Loucy (cell line): ENCODE measurements around the gene SEC11A.

ENCODE experiments used
- H2AFZ ChIP-seq: fragments of 200-600 bp; sonication (generic); 2 replicates; pipeline ENCODE4 v1.6.0; 2016; ENCODE audit warnings: antibody characterized with exemption, mild to moderate bottlenecking, low read length, moderate library complexity
- H3F3A ChIP-seq: fragments of 200-600 bp; 2 replicates; pipeline ENCODE4 v1.6.0; 2016; ENCODE audit warnings: antibody characterized with exemption, low read depth, mild to moderate bottlenecking
- H3K27me3 ChIP-seq: fragments of 200-600 bp; sonication (generic); 2 replicates; pipeline ENCODE4 v1.6.1; 2014; ENCODE audit warnings: low read length, mild to moderate bottlenecking; ENCODE audit not compliant: insufficient read depth, poor library complexity, severe bottlenecking
- H3K36me3 ChIP-seq: fragments of 200-600 bp; sonication (generic); 2 replicates; pipeline ENCODE4 v1.6.1; 2016; ENCODE audit warnings: low read length; ENCODE audit not compliant: insufficient read depth
- H3K4me1 ChIP-seq: fragments of 200-600 bp; sonication (generic); 2 replicates; pipeline ENCODE4 v1.5.1; 2014; ENCODE audit warnings: low read length, mild to moderate bottlenecking; ENCODE audit not compliant: insufficient read depth, poor library complexity, severe bottlenecking
- H3K4me2 ChIP-seq: fragments of 200-600 bp; sonication (generic); 2 replicates; pipeline ENCODE4 v1.6.0; 2014; ENCODE audit warnings: antibody characterized with exemption, low read length, low read depth, mild to moderate bottlenecking; ENCODE audit not compliant: poor library complexity, severe bottlenecking
- H3K4me3 ChIP-seq: fragments of 200-600 bp; sonication (generic); 2 replicates; pipeline ENCODE4 v1.5.1; 2014; ENCODE audit warnings: low read length, mild to moderate bottlenecking, mixed read lengths; ENCODE audit not compliant: poor library complexity, severe bottlenecking
- H3K79me2 ChIP-seq: fragments of 200-600 bp; sonication (generic); 2 replicates; pipeline ENCODE4 v1.6.1; 2014; ENCODE audit warnings: low read length; ENCODE audit not compliant: insufficient read depth
- H3K9ac ChIP-seq: fragments of 200-600 bp; sonication (generic); 2 replicates; pipeline ENCODE4 v1.6.0; 2014; ENCODE audit warnings: mild to moderate bottlenecking, low read depth, low read length, moderate library complexity; ENCODE audit not compliant: poor library complexity, severe bottlenecking
- H3K9me2 ChIP-seq: fragments of 200-600 bp; sonication (generic); replicated peaks from 2 replicates; pipeline ENCODE4 v1.6.1; 2016; ENCODE audit warnings: low read depth, low read length, mixed read lengths
- H3K9me3 ChIP-seq: fragments of 200-600 bp; sonication (generic); 2 replicates; pipeline ENCODE4 v1.6.1; 2014; ENCODE audit warnings: mild to moderate bottlenecking, antibody characterized with exemption, low read length, low read depth; ENCODE audit not compliant: insufficient read depth
- H4K20me1 ChIP-seq: fragments of 200-600 bp; sonication (generic); 2 replicates; pipeline ENCODE4 v1.6.0; 2014; ENCODE audit warnings: antibody characterized with exemption, low read length, mild to moderate bottlenecking; ENCODE audit not compliant: insufficient read depth, poor library complexity, severe bottlenecking
- CTCF ChIP-seq: fragments of 200-600 bp; sonication (generic); conservative IDR thresholded peaks from 2 replicates; pipeline ENCODE4 v1.5.1; 2014; ENCODE audit warnings: mild to moderate bottlenecking, antibody characterized with exemption, low read length
- EZH2phosphoT487 ChIP-seq: fragments of 200-600 bp; IDR thresholded peaks from 2 replicates; pipeline ENCODE4 v1.6.1; 2018; ENCODE audit warnings: antibody characterized with exemption, mild to moderate bottlenecking, moderate library complexity, borderline replicate concordance

Gene SEC11A

DNA sequence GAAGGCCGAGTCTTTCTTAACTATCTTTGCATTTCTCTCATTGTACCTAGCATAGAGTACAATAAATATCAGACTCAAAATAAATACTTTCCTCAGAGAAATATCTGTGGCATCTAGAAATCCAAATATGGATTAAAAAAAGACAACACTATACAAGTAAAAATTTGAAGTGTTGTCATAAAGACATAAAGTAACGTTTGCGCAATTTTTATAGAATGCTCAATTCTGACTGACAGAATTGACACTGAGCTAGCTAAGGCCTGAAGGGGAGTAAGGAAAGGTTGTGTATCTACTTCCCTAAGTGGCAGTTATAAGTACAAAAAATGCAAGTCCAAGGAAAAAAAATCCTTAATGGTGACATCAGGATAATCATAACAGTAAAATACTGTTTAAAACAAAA is 1.1 kb downstream of the SEC11A start:
- TF ChIP-seq CTCF: no peak
- H4K20me1 ChIP-seq: peaks cover 29% of the 10 kb centered on the region
- peak overlapping the region; percentile 92 for H3K9ac ChIP-seq
- H3K4me2 ChIP-seq: peak overlapping the region; percentile 76
- no peaks in the 10 kb centered on the region for H3K9me2 ChIP-seq
- H3K4me1 ChIP-seq: peaks cover 23% of the 10 kb centered on the region
- no peaks in the 10 kb centered on the region for H3F3A ChIP-seq
- H2AFZ ChIP-seq: no peak overlapping the region
- H3K4me3 ChIP-seq: peak overlapping the region; percentile 91
- H3K79me2 ChIP-seq: peaks cover 58% of the 10 kb centered on the region
- no peaks in the 10 kb centered on the region for H3K9me3 ChIP-seq
- no peaks in the 10 kb centered on the region for H3K36me3 ChIP-seq
- H3K27me3 ChIP-seq: no peaks in the 10 kb centered on the region

GRCh38 chr15:84714372-84714771 is 1.6 kb downstream of the SEC11A start:
- no peak overlapping the region for H2AFZ ChIP-seq
- peaks cover 23% of the 10 kb centered on the region for H3K4me1 ChIP-seq
- H3K4me3 ChIP-seq: peak overlapping the region; percentile 91
- H3K36me3 ChIP-seq: no peaks in the 10 kb centered on the region
- H3K27me3 ChIP-seq: no peaks in the 10 kb centered on the region
- H3K9ac ChIP-seq: peak overlapping the region; percentile 92
- TF ChIP-seq EZH2phosphoT487 (no peak), CTCF (no peak)
- H3K9me3 ChIP-seq: no peaks in the 10 kb centered on the region
- H4K20me1 ChIP-seq: peaks cover 29% of the 10 kb centered on the region
- no peaks in the 10 kb centered on the region for H3F3A ChIP-seq
- no peaks in the 10 kb centered on the region for H3K9me2 ChIP-seq
- H3K4me2 ChIP-seq: peak overlapping the region; percentile 76
- peaks cover 63% of the 10 kb centered on the region for H3K79me2 ChIP-seq

- H3K9me3 ChIP-seq: no peaks in the 10 kb centered on the region
- H3K9me2 ChIP-seq: no peaks in the 10 kb centered on the region
- H3K4me3 ChIP-seq: no peak overlapping the region
- H3K4me1 ChIP-seq: no peaks in the 10 kb centered on the region
- H3K79me2 ChIP-seq: peaks cover 92% of the 10 kb centered on the region
- H3K9ac ChIP-seq: no peak overlapping the region
- H3K4me2 ChIP-seq: no peak overlapping the region
- H3K36me3 ChIP-seq: no peaks in the 10 kb centered on the region
- H4K20me1 ChIP-seq: peaks cover 31% of the 10 kb centered on the region
- H3F3A ChIP-seq: no peaks in the 10 kb centered on the region
- H2AFZ ChIP-seq: no peak overlapping the region
- H3K27me3 ChIP-seq: no peaks in the 10 kb centered on the region
- no peak for TF ChIP-seq EZH2phosphoT487
- no peak for TF ChIP-seq CTCF
Measured at GRCh38 chr15:84703808-84704207, 12.1 kb downstream of the SEC11A start.
